SK-N-MC (cell line): ENCODE measurements around the gene TACR1.

ENCODE experiments used
- DNase-seq: peaks from one replicate; pipeline ENCODE4 v3.0.0-alpha.2; 2011; ENCODE audit warnings: low read depth, low spot score
- H3K27ac ChIP-seq: fragments of 200-600 bp; sonication (generic); 2 replicates; pipeline ENCODE4 v1.5.1; 2016; ENCODE audit warnings: mixed run types
- H3K36me3 ChIP-seq: fragments of 200-600 bp; sonication (generic); 2 replicates; pipeline ENCODE4 v1.6.1; 2017; ENCODE audit warnings: antibody characterized with exemption, low read length, mixed read lengths; ENCODE audit not compliant: insufficient read depth
- H3K4me3 ChIP-seq: fragments of 200-600 bp; sonication (generic); 2 replicates; pipeline ENCODE4 v1.5.1; 2016
- H3K9ac ChIP-seq: fragments of 200-600 bp; sonication (generic); 2 replicates; pipeline ENCODE4 v1.8.0; 2017; ENCODE audit warnings: mixed run types, mixed read lengths; ENCODE audit not compliant: insufficient read length
- H3K9me3 ChIP-seq: fragments of 200-600 bp; sonication (generic); 2 replicates; pipeline ENCODE4 v1.6.1; 2017; ENCODE audit warnings: low read depth, mild to moderate bottlenecking, antibody characterized with exemption, low read length, moderate library complexity, mixed read lengths
- EZH2 ChIP-seq: fragments of 200-600 bp; sonication (generic); IDR thresholded peaks from one replicate; pipeline ENCODE4 v1.6.1; 2017; ENCODE audit warnings: antibody characterized with exemption
- FOXP2 ChIP-seq: optimal IDR thresholded peaks from 2 replicates; pipeline ENCODE3; 2011; ENCODE audit warnings: mild to moderate bottlenecking, moderate library complexity; ENCODE audit not compliant: insufficient read depth; ENCODE audit errors: extremely low read length, control extremely low read depth
- POLR2AphosphoS5 ChIP-seq: IDR thresholded peaks from 2 replicates; pipeline ENCODE4 v1.6.1; 2012; ENCODE audit warnings: mild to moderate bottlenecking, low read depth, low read length, borderline replicate concordance

The TACR1 gene

DNA sequence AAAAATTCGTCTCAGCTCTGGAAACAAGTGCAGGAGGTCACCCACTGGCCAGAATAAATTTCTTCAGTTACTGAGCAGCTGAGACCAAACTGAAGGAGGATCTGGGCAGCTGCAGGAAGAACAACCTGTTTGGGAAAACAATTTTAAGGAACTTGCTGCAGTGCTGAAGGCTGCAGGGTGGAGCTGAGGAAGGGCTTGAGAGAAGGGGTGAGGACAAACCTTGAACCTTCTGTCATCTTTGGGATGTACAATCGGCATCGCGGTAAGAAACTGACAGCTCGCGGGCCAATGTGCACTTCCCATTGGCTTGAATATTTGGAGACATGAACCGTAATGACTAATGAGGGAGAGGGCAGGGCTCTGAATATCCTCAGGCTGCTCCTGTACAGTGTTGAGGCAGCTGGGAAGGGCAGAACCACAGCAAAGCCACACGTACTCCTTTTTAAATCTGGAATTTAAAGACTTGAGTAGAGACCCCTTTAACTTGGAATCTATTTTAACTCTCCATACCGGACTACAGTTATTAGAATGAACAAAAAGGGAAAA, 90.3 kb downstream of the TACR1 start:
- Histone ChIP-seq H3K9ac (peak overlapping the region; percentile 41), H3K4me3 (peak overlapping the region; percentile 58), H3K27ac (peak overlapping the region; percentile 78), H3K9me3 (no peaks in the 10 kb centered on the region), H3K36me3 (no peaks in the 10 kb centered on the region)
- TF ChIP-seq FOXP2 (no peak), EZH2 (no peak), POLR2AphosphoS5 (no peak)
- no peak for DNase-seq

DNA sequence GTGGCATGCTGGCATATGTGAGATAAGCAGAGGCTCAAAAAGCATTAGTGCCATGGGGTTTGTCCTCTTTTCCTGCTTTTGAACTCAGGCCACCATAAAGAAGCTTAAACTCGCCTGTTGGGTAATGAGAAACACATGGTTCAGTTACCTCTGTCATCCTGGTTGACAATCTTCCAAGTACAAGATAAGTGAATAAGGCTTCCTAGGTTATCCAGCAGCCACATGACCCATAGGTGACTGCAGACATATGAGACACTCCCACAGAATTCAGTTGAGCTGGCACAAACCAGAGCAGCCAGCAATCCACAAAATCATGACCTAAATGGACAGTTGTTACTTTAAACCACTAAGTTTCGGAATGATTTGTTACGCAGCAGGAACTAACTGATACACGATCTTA, 97.3 kb downstream of the TACR1 start:
- no peak for DNase-seq
- TF ChIP-seq POLR2AphosphoS5 (no peak), FOXP2 (no peak), EZH2 (no peak)
- H3K36me3 ChIP-seq, result no peaks in the 10 kb centered on the region
- H3K4me3 ChIP-seq, result no peak overlapping the region
- peaks cover 4% of the 10 kb centered on the region; the same call in 1 of the 2 replicates for H3K9me3 ChIP-seq
- no peak overlapping the region for H3K27ac ChIP-seq
- H3K9ac ChIP-seq, result no peak overlapping the region

DNA sequence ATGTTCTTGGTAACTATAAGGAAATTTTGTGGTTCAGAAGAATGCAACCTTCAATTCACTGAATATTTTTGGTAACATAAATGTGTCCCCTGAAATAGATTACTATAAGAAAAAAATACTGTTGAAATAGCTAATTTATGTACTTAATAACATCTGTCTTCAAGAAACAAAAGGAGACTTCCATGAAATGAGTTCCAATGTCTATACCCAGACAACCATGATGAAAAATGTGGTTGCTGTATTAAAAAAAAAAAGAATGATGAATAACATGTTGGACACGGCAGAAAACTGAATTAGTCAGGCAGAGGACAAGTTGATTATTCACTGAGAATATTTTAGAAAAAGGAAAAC, 98.5 kb downstream of the TACR1 start:
- Histone ChIP-seq H3K9ac (no peak overlapping the region), H3K9me3 (peaks cover 4% of the 10 kb centered on the region; the same call in 1 of the 2 replicates), H3K27ac (no peak overlapping the region), H3K4me3 (no peak overlapping the region), H3K36me3 (no peaks in the 10 kb centered on the region)
- no peak for TF ChIP-seq EZH2
- TF ChIP-seq POLR2AphosphoS5, result no peak
- no peak for TF ChIP-seq FOXP2
- DNase-seq, result no peak

DNA sequence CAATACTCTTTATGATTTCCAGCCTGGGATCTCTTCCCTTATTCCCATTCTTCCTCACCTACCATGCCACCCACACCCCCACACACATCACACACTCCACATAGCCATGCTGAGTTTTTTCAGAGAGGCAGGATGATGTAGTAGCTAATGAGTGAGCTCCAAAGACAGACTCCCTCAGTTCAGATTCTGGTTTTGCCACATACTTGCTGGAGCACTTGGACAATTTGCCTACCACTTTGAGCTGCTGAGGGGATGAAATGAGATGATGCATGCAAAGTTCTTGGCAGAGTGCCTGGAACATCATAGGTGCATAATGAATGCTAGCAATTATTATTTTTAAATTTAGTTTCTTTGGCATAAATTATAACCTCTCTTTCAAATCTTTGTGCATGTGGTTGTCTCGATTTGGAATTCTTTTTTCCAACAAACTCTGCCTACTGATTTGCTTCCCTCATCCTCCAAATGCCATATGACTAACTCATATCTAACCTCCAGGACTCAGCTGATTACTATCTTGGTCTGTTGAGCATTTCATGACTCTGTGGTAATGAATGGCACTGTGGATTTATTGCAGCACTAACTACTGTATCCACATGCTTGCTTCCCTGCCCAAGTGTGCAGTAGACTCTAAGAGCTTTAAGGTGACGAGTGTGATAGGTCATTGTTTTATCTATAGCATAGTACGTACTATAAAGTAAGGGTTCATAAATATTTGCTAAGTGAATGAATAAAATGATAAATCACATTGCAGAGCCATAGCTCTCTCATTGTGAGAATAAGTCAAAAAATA, 99.1 kb downstream of the TACR1 start:
- H3K27ac ChIP-seq, result no peak overlapping the region
- H3K4me3 ChIP-seq, result no peak overlapping the region
- peak; percentile 8 for DNase-seq
- no peak overlapping the region for H3K9ac ChIP-seq
- TF ChIP-seq FOXP2 (no peak), POLR2AphosphoS5 (no peak), EZH2 (no peak)
- H3K36me3 ChIP-seq, result no peaks in the 10 kb centered on the region
- H3K9me3 ChIP-seq, result peaks cover 4% of the 10 kb centered on the region; the same call in 1 of the 2 replicates

DNA sequence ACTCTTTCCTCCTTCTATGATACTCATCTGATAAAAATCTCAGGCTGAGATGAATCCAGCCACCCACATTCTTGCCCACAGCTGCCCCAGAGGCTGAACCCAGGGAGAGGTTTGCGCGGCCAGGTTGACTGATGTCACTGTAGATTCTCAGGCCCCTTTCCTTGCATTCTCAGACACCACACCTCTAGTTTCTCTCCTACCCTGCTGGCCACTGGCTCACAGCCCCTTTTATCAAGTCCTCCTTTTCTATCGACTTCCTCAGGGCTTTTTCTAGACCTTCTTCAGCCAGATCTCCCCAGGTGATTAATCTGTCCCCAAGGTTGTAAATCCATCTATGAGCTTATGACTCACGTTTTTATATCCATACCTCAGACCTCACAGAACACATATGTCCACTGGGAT, 99.8 kb downstream of the TACR1 start:
- TF ChIP-seq POLR2AphosphoS5 (no peak), FOXP2 (no peak)
- H3K27ac ChIP-seq, result no peak overlapping the region
- no peak overlapping the region for H3K9ac ChIP-seq
- H3K4me3 ChIP-seq, result no peak overlapping the region
- DNase-seq, result no peak
- peaks cover 4% of the 10 kb centered on the region; the same call in 1 of the 2 replicates for H3K9me3 ChIP-seq
- H3K36me3 ChIP-seq, result no peaks in the 10 kb centered on the region

DNA sequence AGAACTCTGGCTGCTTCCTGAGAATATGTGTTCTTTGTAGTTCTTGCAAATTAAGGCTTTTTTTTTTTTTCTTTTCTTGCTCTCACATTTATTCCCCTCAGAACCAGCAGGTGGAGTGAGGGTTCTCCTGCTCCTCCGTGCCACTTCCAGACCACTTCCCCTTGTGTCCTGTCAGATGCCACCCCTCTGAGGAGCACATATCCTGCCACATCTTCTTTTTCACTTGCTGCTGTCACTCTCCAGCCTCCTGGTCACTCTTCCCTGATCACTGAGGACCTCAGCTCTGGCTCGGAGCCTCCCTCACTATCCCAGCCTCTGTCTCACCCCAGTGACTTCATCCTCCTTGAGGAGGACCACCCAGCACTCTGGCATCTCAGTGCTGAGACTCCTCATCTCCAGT, 100.5 kb downstream of the TACR1 start:
- no peak for TF ChIP-seq FOXP2
- no peak for TF ChIP-seq EZH2
- no peak for TF ChIP-seq POLR2AphosphoS5
- Histone ChIP-seq H3K27ac (no peak overlapping the region), H3K9me3 (peaks cover 4% of the 10 kb centered on the region; the same call in 1 of the 2 replicates), H3K9ac (no peak overlapping the region), H3K4me3 (no peak overlapping the region), H3K36me3 (no peaks in the 10 kb centered on the region)
- no peak for DNase-seq

DNA sequence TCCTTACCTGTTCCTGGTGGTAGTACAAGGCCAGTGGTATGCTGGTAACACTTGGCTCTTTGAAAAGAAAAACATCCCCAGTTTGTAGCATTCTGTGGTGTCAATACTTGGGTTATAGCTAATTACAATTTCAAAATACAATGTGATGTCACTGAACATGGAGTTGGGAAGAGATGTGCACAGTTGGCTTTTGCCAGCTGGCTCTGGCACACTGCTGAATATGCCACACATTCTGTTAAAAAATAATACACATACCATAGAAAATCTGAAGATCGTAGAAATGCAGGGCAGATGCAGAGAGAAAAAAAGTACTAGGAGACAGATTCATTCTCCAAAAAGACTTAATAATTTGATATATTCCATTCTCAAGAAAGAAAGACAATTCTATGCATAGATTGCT, 101.5 kb downstream of the TACR1 start:
- Histone ChIP-seq H3K9me3 (peaks cover 4% of the 10 kb centered on the region; the same call in 1 of the 2 replicates), H3K36me3 (no peaks in the 10 kb centered on the region), H3K27ac (no peak overlapping the region), H3K4me3 (no peak overlapping the region), H3K9ac (no peak overlapping the region)
- TF ChIP-seq POLR2AphosphoS5, result no peak
- no peak for TF ChIP-seq FOXP2
- TF ChIP-seq EZH2, result no peak
- DNase-seq, result no peak

DNA sequence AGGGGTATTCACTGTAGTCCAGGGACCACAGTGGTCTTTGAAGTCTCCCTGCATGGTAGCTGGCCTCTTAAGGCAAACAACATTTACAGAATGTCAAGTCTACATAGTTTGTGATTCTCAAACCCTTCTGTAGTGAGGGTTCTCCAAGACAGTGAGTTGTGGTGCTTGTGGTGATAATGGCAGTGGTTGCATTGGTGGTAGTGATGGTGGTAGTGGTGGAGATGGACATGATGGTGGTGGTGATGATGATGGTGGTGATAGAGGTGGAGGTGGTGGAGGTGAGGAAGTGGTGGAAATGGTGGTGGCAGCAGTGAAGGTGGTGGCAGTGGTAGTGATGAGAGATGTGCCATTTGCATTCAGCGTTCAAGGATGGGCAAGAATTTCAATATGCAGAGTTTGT, 104.9 kb downstream of the TACR1 start:
- no peak for DNase-seq
- Histone ChIP-seq H3K27ac (no peak overlapping the region), H3K9me3 (no peaks in the 10 kb centered on the region), H3K36me3 (no peaks in the 10 kb centered on the region), H3K9ac (no peak overlapping the region), H3K4me3 (no peak overlapping the region)
- TF ChIP-seq POLR2AphosphoS5 (no peak), FOXP2 (no peak), EZH2 (no peak)
